IPS-20b (cell line): ENCODE data around the gene R3HDM4.
"Not testable (repeated sequence)": the region's sequence is repeated elsewhere in the genome, so short reads cannot be mapped to it uniquely, and the experiment has no call there.

ENCODE experiments used
- H3K27ac ChIP-seq: one replicate; pipeline ENCODE4 v1.5.1; 2013; ENCODE audit warnings: low read length
- H3K27me3 ChIP-seq: 2 replicates; pipeline ENCODE4 v1.6.1; 2013; ENCODE audit warnings: mild to moderate bottlenecking, low read length, inconsistent platforms; ENCODE audit not compliant: insufficient read depth
- H3K36me3 ChIP-seq: 2 replicates; pipeline ENCODE4 v1.6.1; 2013; ENCODE audit warnings: low read depth, mild to moderate bottlenecking, inconsistent platforms, low read length, moderate library complexity; ENCODE audit not compliant: insufficient read depth
- H3K4me1 ChIP-seq: 2 replicates; pipeline ENCODE4 v1.6.1; 2013; ENCODE audit warnings: mild to moderate bottlenecking, control low read depth, inconsistent platforms, low read length, moderate library complexity; ENCODE audit not compliant: insufficient read depth
- H3K4me3 ChIP-seq: 2 replicates; pipeline ENCODE4 v1.5.1; 2013; ENCODE audit warnings: mild to moderate bottlenecking, low read length, inconsistent platforms
- H3K9ac ChIP-seq: 2 replicates; pipeline ENCODE4 v1.6.1; 2013; ENCODE audit warnings: low read depth, mild to moderate bottlenecking, inconsistent platforms, low read length, moderate library complexity
- H3K9me3 ChIP-seq: 2 replicates; pipeline ENCODE4 v1.6.1; 2013; ENCODE audit warnings: mild to moderate bottlenecking, low read depth, low read length, inconsistent platforms; ENCODE audit not compliant: insufficient read depth

Gene R3HDM4

DNA sequence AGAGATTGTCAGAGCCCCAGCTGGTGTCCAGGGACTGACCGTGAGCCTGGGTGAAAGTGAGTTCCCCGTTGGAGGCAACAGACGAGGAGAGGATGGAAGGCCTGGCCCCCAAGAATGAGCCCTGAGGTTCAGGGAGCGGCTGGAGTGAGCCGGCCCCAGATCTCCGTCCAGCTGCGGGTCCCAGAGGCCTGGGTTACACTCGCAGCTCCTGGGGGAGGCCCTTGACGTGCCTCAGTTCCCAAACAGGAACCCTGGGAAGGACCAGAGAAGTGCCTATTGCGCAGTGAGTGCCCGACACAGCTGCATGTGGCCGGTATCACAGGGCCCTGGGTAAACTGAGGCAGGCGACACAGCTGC is 62.1 kb downstream of the R3HDM4 start:
- H3K36me3 ChIP-seq = no peaks in the 10 kb centered on the region
- H3K4me1 ChIP-seq = no peaks in the 10 kb centered on the region
- no peak overlapping the region for H3K27ac ChIP-seq
- no peaks in the 10 kb centered on the region for H3K9me3 ChIP-seq
- H3K4me3 ChIP-seq = no peak overlapping the region
- no peaks in the 10 kb centered on the region for H3K27me3 ChIP-seq
- no peak overlapping the region for H3K9ac ChIP-seq

DNA sequence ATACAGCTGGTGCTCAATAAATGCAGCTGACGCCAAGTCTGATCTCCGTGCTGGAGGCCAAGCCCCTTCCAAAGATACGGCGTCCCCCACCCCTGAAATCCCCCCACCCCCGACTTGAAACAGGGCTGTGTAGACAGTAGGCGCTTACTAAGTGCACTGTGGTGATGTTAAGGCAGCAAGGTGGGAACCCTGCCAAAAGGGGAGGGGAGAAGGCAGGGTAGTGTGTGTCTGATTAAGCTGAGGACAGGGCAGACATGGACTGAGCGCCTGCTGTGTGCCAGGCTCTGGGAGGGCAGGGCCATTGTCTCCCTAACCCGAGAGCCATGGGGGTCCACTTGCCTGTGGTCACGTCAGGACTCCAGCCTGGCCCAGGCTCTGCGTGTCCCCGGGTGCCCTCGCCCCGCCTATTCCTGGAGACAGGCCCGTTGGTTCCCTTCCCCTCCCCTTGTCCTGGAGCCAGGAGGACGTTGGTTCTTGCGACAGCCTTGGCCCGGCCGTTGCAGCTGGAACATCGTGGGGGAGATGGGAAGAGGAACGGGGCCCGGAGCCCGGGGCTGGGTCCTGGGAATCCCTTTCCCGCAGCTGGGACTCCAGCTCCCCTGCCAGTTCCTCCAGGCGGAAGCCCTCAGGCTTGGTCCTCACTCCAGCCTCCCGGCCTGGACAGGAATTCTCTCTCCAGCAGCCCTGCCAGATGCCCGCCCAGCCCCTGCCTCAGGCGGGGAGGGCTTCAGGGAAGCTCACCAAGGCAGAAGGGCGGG is 62.6 kb downstream of the R3HDM4 start:
- H3K4me3 ChIP-seq = no peak overlapping the region
- H3K27me3 ChIP-seq = no peaks in the 10 kb centered on the region
- H3K36me3 ChIP-seq = no peaks in the 10 kb centered on the region
- no peak overlapping the region for H3K27ac ChIP-seq
- H3K9ac ChIP-seq = no peak overlapping the region
- no peaks in the 10 kb centered on the region for H3K9me3 ChIP-seq
- no peaks in the 10 kb centered on the region for H3K4me1 ChIP-seq

DNA sequence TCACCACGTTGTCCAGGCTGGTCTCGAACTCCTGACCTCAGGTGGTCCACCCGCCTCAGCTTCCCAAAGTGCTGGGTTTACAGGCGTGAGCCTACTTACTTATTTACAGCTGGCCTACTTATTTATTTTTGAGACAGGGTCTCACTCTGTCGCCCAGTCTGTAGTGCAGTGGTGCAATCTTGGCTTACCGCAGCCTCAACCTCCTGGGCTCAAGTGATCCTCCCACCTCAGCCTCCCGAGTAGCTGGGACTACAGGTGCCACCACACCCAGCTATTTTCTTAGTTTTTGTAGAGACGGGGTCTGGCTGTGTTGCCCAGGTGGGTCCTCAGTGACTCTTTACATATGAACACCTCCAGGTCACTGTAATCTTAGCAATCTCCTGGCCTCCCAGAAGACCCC is 63.8 kb downstream of the R3HDM4 start:
- H3K4me1 ChIP-seq, H3K9ac ChIP-seq, H3K9me3 ChIP-seq, H3K4me3 ChIP-seq, H3K36me3 ChIP-seq, H3K27ac ChIP-seq: not testable (repeated sequence)
- H3K27me3 ChIP-seq = peaks cover 10% of the 10 kb centered on the region

DNA sequence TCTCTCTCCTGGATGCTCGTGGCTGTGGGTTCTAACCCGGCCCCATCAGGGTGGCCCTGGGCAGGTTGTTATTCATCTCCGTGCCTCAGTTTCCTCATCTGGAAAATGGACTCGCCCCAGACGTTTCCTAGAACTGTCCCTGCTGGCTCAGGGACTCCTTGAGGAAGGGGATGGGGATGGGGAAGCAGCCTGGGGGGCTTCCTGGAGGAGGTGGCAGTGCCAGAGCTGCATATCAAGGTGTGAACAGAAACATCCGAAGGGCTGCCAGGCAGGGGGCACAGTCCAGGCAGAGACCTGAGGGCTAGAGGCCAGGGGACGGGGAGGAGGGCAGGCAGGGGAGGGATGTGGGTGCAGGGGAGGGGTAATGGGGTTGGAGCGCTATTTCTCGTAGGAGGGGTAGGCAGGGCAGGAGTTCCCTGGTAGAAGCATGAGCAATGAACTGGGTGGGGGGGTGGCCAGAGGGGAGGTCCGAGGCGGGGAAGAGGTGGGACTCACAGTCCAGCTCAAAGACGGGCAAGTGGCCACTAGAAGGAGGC is 64.6 kb downstream of the R3HDM4 start:
- Histone ChIP-seq H3K9me3 (no peaks in the 10 kb centered on the region), H3K4me1 (no peaks in the 10 kb centered on the region), H3K27ac (no peak overlapping the region), H3K27me3 (peaks cover 16% of the 10 kb centered on the region), H3K36me3 (no peaks in the 10 kb centered on the region), H3K9ac (no peak overlapping the region), H3K4me3 (no peak overlapping the region)
